Liver (tissue), 3 donors: ENCODE data around the gene JMJD4.

Experiments used
- CTCF ChIP-seq: fragments of 150-350 bp; IDR thresholded peaks from 2 replicates; pipeline ENCODE4 v1.5.1; 2017; ENCODE audit warnings: improper control_type of control experiment, low read depth, low read length; ENCODE audit not compliant: missing input control
- EGR1 ChIP-seq, 2 donors: IDR thresholded peaks; 2 replicates each; pipeline ENCODE4 v1.6.1; 2016 to 2018; ENCODE audit warnings: antibody characterized with exemption in 2 of 2, low read depth in 2 of 2
- JUND ChIP-seq, 2 donors: IDR thresholded peaks; 2 replicates each; pipeline ENCODE4 v1.6.1; 2016; ENCODE audit warnings: antibody characterized with exemption in 2 of 2
- RAD21 ChIP-seq, 2 donors: IDR thresholded peaks; 2 replicates each; pipeline ENCODE4 v1.6.1; 2016; ENCODE audit warnings: antibody characterized with exemption in 2 of 2, mild to moderate bottlenecking in 2 of 2
- TAF1 ChIP-seq: conservative IDR thresholded peaks from 2 replicates; pipeline ENCODE4 v1.6.1; 2016; ENCODE audit warnings: antibody characterized with exemption, mild to moderate bottlenecking
- YY1 ChIP-seq: IDR thresholded peaks from 2 replicates; pipeline ENCODE4 v1.6.1; 2016; ENCODE audit warnings: antibody characterized with exemption, mild to moderate bottlenecking
- TF ChIP-seq, protein P1 (sequence below): IDR thresholded peaks from 2 replicates; pipeline ENCODE4 v1.6.1; 2016; ENCODE audit warnings: antibody characterized with exemption, mild to moderate bottlenecking
- TF ChIP-seq, protein P2 (sequence below): IDR thresholded peaks from 2 replicates; pipeline ENCODE4 v1.6.1; 2016; ENCODE audit warnings: antibody characterized with exemption
- TF ChIP-seq, protein P3 (sequence below): IDR thresholded peaks from 2 replicates; pipeline ENCODE4 v1.6.1; 2016; ENCODE audit warnings: antibody characterized with exemption
- donor health status: healthy.
- donor health status: healthy.

DNA sequence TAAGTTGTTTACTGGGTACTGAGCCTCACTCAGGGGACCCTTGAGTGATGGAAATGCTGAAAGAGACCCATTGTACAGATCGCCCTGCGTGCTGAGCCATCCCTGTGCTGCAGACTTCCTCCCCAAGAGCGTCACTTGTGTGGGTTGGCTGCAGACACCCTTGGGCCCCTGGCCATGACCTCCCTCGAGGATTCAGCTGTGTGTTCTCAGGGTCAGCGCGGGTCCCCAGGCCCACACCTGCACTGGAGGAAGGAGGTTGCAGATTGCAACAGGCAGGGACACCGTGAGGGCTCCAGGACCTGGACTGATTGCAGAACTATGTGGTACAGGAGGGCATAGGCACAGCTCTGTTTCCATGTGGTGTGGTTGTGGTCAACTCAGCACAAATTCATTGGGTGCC lies 4.5 kb upstream of the JMJD4 start:
- TF ChIP-seq EGR1 (IDR thresholded peaks at IDR 0.05; ENCODE audit: low read depth in 2 of 2) (no peak), CTCF (no peak), TAF1 (no peak), YY1 (no peak), JUND (IDR thresholded peaks at IDR 0.05) (no peak), RAD21 (IDR thresholded peaks at IDR 0.05) (no peak)
- TF ChIP-seq, protein P1, sequence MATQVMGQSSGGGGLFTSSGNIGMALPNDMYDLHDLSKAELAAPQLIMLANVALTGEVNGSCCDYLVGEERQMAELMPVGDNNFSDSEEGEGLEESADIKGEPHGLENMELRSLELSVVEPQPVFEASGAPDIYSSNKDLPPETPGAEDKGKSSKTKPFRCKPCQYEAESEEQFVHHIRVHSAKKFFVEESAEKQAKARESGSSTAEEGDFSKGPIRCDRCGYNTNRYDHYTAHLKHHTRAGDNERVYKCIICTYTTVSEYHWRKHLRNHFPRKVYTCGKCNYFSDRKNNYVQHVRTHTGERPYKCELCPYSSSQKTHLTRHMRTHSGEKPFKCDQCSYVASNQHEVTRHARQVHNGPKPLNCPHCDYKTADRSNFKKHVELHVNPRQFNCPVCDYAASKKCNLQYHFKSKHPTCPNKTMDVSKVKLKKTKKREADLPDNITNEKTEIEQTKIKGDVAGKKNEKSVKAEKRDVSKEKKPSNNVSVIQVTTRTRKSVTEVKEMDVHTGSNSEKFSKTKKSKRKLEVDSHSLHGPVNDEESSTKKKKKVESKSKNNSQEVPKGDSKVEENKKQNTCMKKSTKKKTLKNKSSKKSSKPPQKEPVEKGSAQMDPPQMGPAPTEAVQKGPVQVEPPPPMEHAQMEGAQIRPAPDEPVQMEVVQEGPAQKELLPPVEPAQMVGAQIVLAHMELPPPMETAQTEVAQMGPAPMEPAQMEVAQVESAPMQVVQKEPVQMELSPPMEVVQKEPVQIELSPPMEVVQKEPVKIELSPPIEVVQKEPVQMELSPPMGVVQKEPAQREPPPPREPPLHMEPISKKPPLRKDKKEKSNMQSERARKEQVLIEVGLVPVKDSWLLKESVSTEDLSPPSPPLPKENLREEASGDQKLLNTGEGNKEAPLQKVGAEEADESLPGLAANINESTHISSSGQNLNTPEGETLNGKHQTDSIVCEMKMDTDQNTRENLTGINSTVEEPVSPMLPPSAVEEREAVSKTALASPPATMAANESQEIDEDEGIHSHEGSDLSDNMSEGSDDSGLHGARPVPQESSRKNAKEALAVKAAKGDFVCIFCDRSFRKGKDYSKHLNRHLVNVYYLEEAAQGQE: no peak
- TF ChIP-seq, protein P2, sequence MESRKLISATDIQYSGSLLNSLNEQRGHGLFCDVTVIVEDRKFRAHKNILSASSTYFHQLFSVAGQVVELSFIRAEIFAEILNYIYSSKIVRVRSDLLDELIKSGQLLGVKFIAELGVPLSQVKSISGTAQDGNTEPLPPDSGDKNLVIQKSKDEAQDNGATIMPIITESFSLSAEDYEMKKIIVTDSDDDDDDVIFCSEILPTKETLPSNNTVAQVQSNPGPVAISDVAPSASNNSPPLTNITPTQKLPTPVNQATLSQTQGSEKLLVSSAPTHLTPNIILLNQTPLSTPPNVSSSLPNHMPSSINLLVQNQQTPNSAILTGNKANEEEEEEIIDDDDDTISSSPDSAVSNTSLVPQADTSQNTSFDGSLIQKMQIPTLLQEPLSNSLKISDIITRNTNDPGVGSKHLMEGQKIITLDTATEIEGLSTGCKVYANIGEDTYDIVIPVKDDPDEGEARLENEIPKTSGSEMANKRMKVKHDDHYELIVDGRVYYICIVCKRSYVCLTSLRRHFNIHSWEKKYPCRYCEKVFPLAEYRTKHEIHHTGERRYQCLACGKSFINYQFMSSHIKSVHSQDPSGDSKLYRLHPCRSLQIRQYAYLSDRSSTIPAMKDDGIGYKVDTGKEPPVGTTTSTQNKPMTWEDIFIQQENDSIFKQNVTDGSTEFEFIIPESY: no peak
- TF ChIP-seq, protein P3, sequence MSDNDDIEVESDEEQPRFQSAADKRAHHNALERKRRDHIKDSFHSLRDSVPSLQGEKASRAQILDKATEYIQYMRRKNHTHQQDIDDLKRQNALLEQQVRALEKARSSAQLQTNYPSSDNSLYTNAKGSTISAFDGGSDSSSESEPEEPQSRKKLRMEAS: no peak
